ENCODE results near the gene ZNF516. TPM values are rescaled to one million over a fixed set of nuclear protein-coding genes. Genes with fewer than 3 reads are reported as not detected.

Gene ZNF516
- total and polyA plus RNA-seq, 2 of the 13 experiments (the other 11 are each of a cell fraction or from before 2014, with no cell fraction given): 16.6 to 18.7 TPM

- no peaks in the 10 kb centered on the region for H4K20me1 ChIP-seq (ENCODE audit: insufficient read depth, low read length)
- TF ChIP-seq DMTF1 (CRISPR knock-in tag; IDR thresholded peaks at IDR 0.05): no peak
- no peak for TF ChIP-seq ZNF512B (CRISPR knock-in tag; IDR thresholded peaks at IDR 0.05; ENCODE audit: borderline replicate concordance)
- 0 out of 2 replicates have a peak, but pooled peaks have one; percentile 63 for TF ChIP-seq EZH2 (conservative IDR thresholded peaks at IDR 0.05; ENCODE audit: low read depth, low read length)
- peak; percentile 34; the same call in 1 of the 2 replicates for TF ChIP-seq SOX13 (IDR thresholded peaks at IDR 0.05)
- TF ChIP-seq SOX13 (CRISPR knock-in tag; conservative IDR thresholded peaks at IDR 0.05 in 1 of 2, IDR thresholded peaks at IDR 0.05 in 1 of 2): no peak
- TF ChIP-seq CBX2 (IDR thresholded peaks at IDR 0.05; ENCODE audit: low read depth, low read length): no peak
- peak; percentile 84 for TF ChIP-seq CBX2 (CRISPR knock-in tag; IDR thresholded peaks at IDR 0.05; ENCODE audit: low read depth)
- TF ChIP-seq SCMH1 (CRISPR knock-in tag; IDR thresholded peaks at IDR 0.05; ENCODE audit: borderline replicate concordance): peak; percentile 80; the same call in 1 of the 2 replicates
- TF ChIP-seq RNF2 (conservative IDR thresholded peaks at IDR 0.05; ENCODE audit: low read depth): 0 out of 2 replicates have a peak, but pooled peaks have one; percentile 38
- peak; percentile 81 for TF ChIP-seq HINFP (CRISPR knock-in tag; IDR thresholded peaks at IDR 0.05; ENCODE audit: low read depth)
- no peak for TF ChIP-seq ZBTB1 (CRISPR knock-in tag; IDR thresholded peaks at IDR 0.05; ENCODE audit: borderline replicate concordance)
- TF ChIP-seq NCOR1 (IDR thresholded peaks at IDR 0.05; ENCODE audit: borderline replicate concordance, low read length): 0 out of 2 replicates have a peak, but pooled peaks have one; percentile 28
- TF ChIP-seq ZNF768 (CRISPR knock-in tag; IDR thresholded peaks at IDR 0.05): peak; percentile 57; the same call in 1 of the 2 replicates
- peak; percentile 41 for TF ChIP-seq ZFP36 (IDR thresholded peaks at IDR 0.05; ENCODE audit: borderline replicate concordance, low read depth, low read length, partially characterized antibody)
- FAIRE-seq (no peak), DNase-seq (ENCODE audit: low spot score) (no peak), ATAC-seq (peak; percentile 87)
- no peak overlapping the region for H2AFZ ChIP-seq (ENCODE audit: low read length)
- no peaks in the 10 kb centered on the region for H3K79me2 ChIP-seq (ENCODE audit: insufficient read depth, low read length)
- ChIA-PET CTCF (ENCODE audit: low intra/inter-chr PET ratio, low total read pairs) (no interaction called here), POLR2A (no interaction called here)
- H3K9me3 ChIP-seq (ENCODE audit: low read length): no peaks in the 10 kb centered on the region
- no TSS peak for BruUV-seq (replicated peaks)
- in situ Hi-C loops (cut with HindIII; ENCODE audit: extremely low pct_ligation_motif_present, low pct_unique_long_range_greater_than_20kb) (no loop called here), intact Hi-C loops (cut with micrococcal nuclease; ENCODE audit: unreplicated experiment) (no loop called here)
- H3K4me1 ChIP-seq (ENCODE audit: insufficient read depth, low read length): peaks cover 12% of the 10 kb centered on the region
- H3K9ac ChIP-seq (ENCODE audit: insufficient read depth, low read depth, low read length): no peak overlapping the region
- WGBS (ENCODE audit: low lambda C conversion rate): 6% methylated on average over 24 of the region's 25 CpGs
- no peak overlapping the region for H3K27ac ChIP-seq (ENCODE audit: extremely low read length, insufficient read depth, low read length)
- peaks cover 3 to 45% of the 10 kb centered on the region in 2 experiments for H3K27me3 ChIP-seq (ENCODE audit: control insufficient read depth in 1 of 2, insufficient read depth in 2 of 2, low read length in 2 of 2)
- H3K4me2 ChIP-seq (ENCODE audit: low read depth, low read length): peak overlapping the region; percentile 63
- H3K4me3 ChIP-seq (replicated peaks in 1 of 3; ENCODE audit: insufficient read depth in 1 of 3, low read depth in 2 of 3, low read length in 3 of 3): peak overlapping the region in 2 of 3 experiments; percentile 35 to 39; a peak in 2 of 6 replicates
- no peaks in the 10 kb centered on the region for H3K36me3 ChIP-seq (replicated peaks in 1 of 2; ENCODE audit: control insufficient read depth in 1 of 2, insufficient read depth in 2 of 2, low read length in 2 of 2)
Observed at GRCh38 chr18:76518123-76518859, 23.2 kb upstream of the ZNF516 start.
